NCI-H2107 treated with DMSO at 0.1 percent for 48 hours (cell line): ENCODE data around the gene FMN1.
A peak's percentile ranks its signal among the peaks of the same experiment; 100 is the strongest.
"Not testable (repeated sequence)": the region's sequence is repeated elsewhere in the genome, so short reads cannot be mapped to it uniquely, and the experiment has no call there.

ENCODE experiments used
- DNase-seq: peaks from one replicate; lab custom pipeline; 2025; ENCODE audit not compliant: unreplicated experiment; lab: John Stamatoyannopoulos, UW

The FMN1 gene

GRCh38 chr15:32991619-32992111 lies 202.8 kb downstream of the FMN1 start:
- no peak for DNase-seq

GRCh38 chr15:32990071-32990470 lies 204.4 kb downstream of the FMN1 start:
- DNase-seq, result no peak

GRCh38 chr15:32987067-32987466 lies 207.4 kb downstream of the FMN1 start:
- DNase-seq, result no peak

DNA sequence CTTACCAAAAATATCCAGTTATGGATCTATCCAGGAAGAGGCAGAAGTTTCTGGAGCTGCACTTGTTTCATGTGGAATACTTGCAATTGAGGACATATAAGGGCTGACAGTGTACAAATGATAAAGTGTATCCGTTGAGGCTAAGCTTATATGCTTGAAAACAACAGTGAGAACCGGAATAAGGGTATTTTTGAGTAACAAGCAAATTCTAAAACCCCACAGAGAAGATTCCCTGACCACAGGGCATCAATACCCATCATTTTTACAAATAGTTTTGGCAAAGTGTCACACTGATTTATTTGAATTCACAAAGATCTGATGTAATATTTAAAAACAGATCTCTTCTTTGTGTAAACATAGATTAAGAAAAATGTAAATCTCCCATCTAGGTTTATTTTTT lies 208.4 kb downstream of the FMN1 start:
- no peak for DNase-seq

DNA sequence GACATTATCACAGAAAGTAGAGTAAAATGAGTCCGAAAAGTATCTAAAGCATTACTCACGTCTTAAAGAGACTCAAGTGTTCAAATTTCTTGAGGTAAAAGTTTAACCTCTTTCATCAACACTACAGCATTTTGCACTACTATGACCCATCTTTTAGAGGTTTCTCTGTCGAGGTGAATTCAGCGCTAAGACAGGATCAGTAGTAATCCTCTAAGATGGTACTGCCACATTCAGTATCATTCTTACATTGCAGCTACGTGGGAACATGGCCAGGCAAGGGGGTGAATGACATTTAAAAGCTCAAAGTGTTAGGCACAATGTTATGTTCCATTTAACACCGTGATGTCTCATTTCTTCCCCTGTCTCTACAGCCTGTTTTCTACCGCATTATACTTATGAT lies 210.8 kb downstream of the FMN1 start:
- DNase-seq, result no peak

GRCh38 chr15:32982001-32982400 lies 212.5 kb downstream of the FMN1 start:
- no peak for DNase-seq

- DNase-seq, result no peak
Observed at GRCh38 chr15:32981536-32981935, 213.0 kb downstream of the FMN1 start.

GRCh38 chr15:32979710-32980109 lies 214.8 kb downstream of the FMN1 start:
- DNase-seq, result no peak

GRCh38 chr15:32977506-32977905 lies 217.0 kb downstream of the FMN1 start:
- no peak for DNase-seq

- DNase-seq, result no peak
Observed at GRCh38 chr15:32974691-32975090, 219.8 kb downstream of the FMN1 start.

DNA sequence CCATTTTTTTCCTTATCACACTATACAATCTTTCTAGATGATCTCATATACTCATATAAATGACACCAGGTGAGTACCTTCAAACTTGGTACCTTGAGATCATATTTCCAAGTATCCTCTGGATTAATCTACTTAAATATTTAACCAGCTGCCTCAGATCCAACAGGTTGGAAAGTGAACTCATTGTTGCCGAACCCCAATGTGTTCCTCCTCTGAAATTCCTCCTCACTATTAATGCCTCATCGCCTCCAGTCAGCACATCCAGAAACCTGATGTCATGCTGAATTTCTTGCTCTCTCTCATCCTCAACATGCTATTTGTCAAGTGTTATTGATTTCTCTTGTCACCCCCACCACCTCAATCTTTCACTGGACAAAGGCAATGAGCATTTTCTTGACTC lies 221.8 kb downstream of the FMN1 start:
- no peak for DNase-seq

DNA sequence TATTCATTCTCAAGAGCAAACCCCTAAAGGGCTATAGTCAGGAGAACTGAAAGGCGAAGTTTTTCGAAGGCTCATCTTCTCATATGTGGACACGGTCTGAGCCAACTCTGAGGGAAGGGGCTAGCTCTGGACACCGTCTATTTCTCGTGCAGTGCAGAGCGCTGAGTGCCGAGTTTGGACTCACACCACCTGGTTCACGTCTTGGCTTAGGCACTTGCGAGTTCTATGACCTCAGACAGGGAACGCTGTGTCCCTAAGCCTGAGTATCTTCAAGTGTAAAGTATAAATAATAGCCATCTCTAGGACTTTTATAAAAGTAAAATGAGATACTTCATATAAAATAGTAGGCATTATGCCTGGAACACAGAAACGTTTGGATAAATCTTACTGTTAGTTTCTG lies 223.7 kb downstream of the FMN1 start:
- DNase-seq, result no peak

- DNase-seq, result no peak
Observed at GRCh38 chr15:32967521-32967920, 227.0 kb downstream of the FMN1 start.

GRCh38 chr15:32966512-32966911 lies 228.0 kb downstream of the FMN1 start:
- no peak for DNase-seq

GRCh38 chr15:32965897-32966296 lies 228.6 kb downstream of the FMN1 start:
- DNase-seq, result no peak

- DNase-seq, result no peak
Observed at GRCh38 chr15:32959077-32959476, 235.4 kb downstream of the FMN1 start.

GRCh38 chr15:32957219-32957618 lies 237.3 kb downstream of the FMN1 start:
- no peak for DNase-seq

- no peak for DNase-seq
Observed at GRCh38 chr15:32956711-32957110, 237.8 kb downstream of the FMN1 start.

DNA sequence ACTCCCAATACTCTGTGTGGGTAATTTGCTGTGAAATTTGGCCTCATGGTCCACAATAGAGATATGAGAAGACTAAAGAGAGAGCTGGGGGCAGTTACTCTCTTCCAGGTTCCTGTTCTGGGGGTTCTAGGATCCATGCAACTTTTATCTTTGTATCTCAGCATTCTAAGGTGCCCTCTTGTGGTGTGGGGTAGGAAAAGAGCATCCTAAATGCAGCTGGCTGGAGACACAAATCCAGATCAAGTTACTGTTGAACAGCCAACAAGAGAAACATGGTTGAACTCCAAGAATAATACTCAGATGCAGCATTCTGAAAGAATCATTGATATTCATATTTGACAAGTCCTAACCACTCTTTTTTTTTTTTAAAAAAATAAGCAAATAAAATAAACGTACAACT lies 238.5 kb downstream of the FMN1 start:
- DNase-seq, result peak; percentile 43

- DNase-seq, result no peak
Observed at GRCh38 chr15:32953533-32953910, 241.0 kb downstream of the FMN1 start.

DNA sequence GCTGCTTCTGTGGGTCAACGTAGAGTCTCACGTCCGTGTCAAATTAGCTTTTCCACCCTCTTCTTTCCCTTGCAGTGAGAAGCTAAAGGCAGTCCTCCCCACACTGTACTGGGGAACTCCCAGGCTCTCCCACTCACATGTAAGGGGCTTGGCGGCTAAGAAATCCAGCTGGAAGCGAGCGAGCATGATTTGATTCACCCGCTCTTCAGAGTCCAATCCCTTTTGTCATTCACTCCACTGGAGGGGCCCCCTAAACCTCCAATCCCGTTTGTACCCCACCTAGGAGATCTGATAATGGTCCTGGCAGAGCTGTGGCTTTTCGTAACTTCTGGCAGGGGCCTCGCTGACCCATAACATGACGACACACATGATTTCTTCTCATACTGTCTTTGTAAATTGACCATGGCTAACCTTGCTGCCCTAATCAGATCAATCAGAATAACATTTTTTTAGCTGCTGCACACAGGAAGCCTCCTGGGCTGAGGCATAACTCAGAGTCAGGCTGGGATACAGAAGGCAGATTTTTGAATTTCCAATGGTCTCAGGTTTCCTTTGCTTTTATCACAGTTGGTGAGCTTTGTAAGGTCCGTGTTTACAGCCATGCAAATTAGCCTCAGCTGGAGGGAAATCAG lies 241.5 kb downstream of the FMN1 start:
- peak; percentile 30 for DNase-seq

DNA sequence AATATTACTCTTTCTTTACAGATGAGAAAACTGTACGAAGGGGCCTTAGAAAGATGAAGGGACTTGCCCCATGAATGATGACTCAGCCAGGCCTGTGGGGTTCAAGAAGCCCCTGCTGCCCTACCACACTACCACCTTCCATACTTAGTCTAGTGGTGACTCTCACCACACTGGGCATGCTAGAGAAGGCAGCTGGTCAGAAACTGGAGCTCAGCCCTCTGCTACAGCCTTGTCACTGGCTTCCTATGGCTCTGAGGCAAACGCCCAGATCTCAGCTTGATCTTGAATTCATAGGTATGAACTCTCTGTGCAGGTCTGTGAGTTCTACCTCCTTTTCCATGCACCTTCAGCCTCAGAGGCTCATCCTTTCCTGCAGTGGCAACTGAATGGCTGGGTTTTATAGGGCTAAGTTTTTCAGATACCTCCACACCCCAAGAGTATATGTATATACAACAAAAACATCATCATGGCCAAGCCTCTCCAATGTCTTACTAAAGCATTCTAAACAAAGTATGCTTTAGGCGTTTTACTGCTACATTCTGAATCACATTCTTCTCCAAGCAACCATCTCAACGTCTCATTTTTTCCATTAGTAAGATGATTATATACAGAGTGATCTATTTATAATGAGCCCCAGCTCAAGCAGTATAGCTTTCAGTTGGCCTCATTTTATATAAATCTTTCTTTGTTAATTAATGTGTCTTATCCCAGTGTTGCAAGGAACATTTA lies 242.6 kb downstream of the FMN1 start:
- DNase-seq, result no peak

- not testable (repeated sequence) for DNase-seq
Observed at GRCh38 chr15:32950051-32950450, 244.5 kb downstream of the FMN1 start.
